HG03442 (cell line): ENCODE results near the gene DNASE2.
"Not testable (repeated sequence)": the region's sequence is repeated elsewhere in the genome, so short reads cannot be mapped to it uniquely, and the experiment has no call there.

Source experiments
- ATAC-seq: cut with Tn5 transposase; IDR thresholded peaks from one replicate; pipeline ENCODE4 v1.9.1; 2021; ENCODE audit warnings: mild to moderate bottlenecking, moderate library complexity; ENCODE audit not compliant: unreplicated experiment

Gene DNASE2

GRCh38 chr19:12881172-12881808, at the start of gene DNASE2:
Gene DNASE2 (minus strand): TSS chr19:12881449. CDS start chr19:12881375, 74 bp downstream.
- ATAC-seq: peak; percentile 74

- ATAC-seq: no peak
These were observed 48.9 kb upstream of the DNASE2 start for GRCh38 chr19:12930002-12930645.

GRCh38 chr19:12924621-12925310, 43.5 kb upstream of the DNASE2 start:
- no peak for ATAC-seq

- no peak for ATAC-seq
These were observed 41.7 kb upstream of the DNASE2 start for GRCh38 chr19:12922959-12923358.

- no peak for ATAC-seq
These were observed 39.8 kb upstream of the DNASE2 start for GRCh38 chr19:12921047-12921446.

GRCh38 chr19:12918253-12918652, 37.0 kb upstream of the DNASE2 start:
- no peak for ATAC-seq

- ATAC-seq: not testable (repeated sequence)
These were observed 34.6 kb upstream of the DNASE2 start for GRCh38 chr19:12915860-12916259.

GRCh38 chr19:12913851-12914690, 32.8 kb upstream of the DNASE2 start:
- no peak for ATAC-seq

GRCh38 chr19:12913011-12913561, 31.8 kb upstream of the DNASE2 start:
- no peak for ATAC-seq

- no peak for ATAC-seq
These were observed 31.3 kb upstream of the DNASE2 start for GRCh38 chr19:12912571-12912970.

- ATAC-seq: no peak
These were observed 25.9 kb upstream of the DNASE2 start for GRCh38 chr19:12907166-12907565.

- ATAC-seq: peak; percentile 73
These were observed 18.8 kb upstream of the DNASE2 start for GRCh38 chr19:12899891-12900518.

GRCh38 chr19:12896460-12896859, 15.2 kb upstream of the DNASE2 start:
- ATAC-seq: no peak

- no peak for ATAC-seq
These were observed 12.3 kb upstream of the DNASE2 start for GRCh38 chr19:12893582-12893981.

GRCh38 chr19:12891553-12892021, 10.3 kb upstream of the DNASE2 start:
- ATAC-seq: no peak

GRCh38 chr19:12890787-12891552, 9.7 kb upstream of the DNASE2 start, which contains the start of gene GCDH:
Gene GCDH (plus strand): TSS chr19:12891160. CDS start chr19:12891305, 145 bp downstream.
- peak; percentile 90 for ATAC-seq

- ATAC-seq: not testable (repeated sequence)
These were observed 9.1 kb upstream of the DNASE2 start for GRCh38 chr19:12890299-12890786.

GRCh38 chr19:12888006-12888603, 6.9 kb upstream of the DNASE2 start:
- no peak for ATAC-seq
